ENCODE data around the gene RAB8B. TPM values are rescaled to one million over a fixed set of nuclear protein-coding genes. Genes with fewer than 3 reads are reported as not detected.

Gene RAB8B
- total and polyA plus RNA-seq, 10 of the 15 experiments (the other 5 are each of a cell fraction or from before 2014, with no cell fraction given), result 17.8 to 104 (median 65.1) TPM

DNA sequence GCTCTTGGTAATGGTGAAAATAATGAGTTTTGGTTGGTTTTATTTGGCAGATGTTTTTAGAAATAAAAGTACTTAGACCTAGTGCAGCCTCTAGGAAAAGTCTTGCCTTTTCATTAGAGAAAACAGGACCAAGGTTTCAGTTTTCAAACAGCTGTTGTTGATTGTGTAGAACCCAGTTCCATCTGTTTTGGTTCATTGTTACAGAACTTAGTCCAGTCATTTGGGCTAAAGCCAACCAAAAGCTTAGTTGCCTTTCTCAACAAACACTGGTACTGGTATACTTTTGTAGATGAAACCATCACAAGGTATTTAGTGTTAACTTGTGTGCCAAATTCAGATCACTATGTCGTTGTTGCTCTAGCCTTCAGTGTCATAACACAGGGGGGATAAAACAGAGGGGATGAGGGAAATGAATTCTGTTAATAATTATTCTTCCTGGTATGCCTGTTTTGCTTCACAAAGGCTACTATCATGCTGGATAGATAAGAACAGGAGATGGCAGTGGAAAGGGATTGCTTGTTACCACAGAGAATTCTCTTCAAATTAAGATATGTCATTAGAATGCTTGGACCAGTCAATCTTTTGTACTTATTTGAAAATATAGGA lies 75.4 kb downstream of the RAB8B start:
- ChIA-PET POLR2A (no interaction called here), CTCF (interaction anchor here (0.6 to 1.9 kb wide), 3 partner anchors 17 to 137 kb away, joined by 3 to 8 read pairs (median 6); no protein-coding TSS in a partner anchor), RAD21 (ENCODE audit: unreplicated experiment) (interaction anchor here (1.0 to 1.7 kb wide), 6 partner anchors 13 to 170 kb away, joined by 3 to 6 read pairs (median 4); partner anchors contain the start of gene APH1B), SMC1A (ENCODE audit: uncharacterized antibody, unreplicated experiment) (interaction anchor here (0.7 to 1.8 kb wide), 10 partner anchors 11 to 161 kb away, joined by 3 to 6 read pairs (median 3); no protein-coding TSS in a partner anchor)
- no peaks in the 10 kb centered on the region for H4K20me1 ChIP-seq (ENCODE audit: control insufficient read depth, insufficient read depth)
- no peak for TF ChIP-seq SMC3 (IDR thresholded peaks at IDR 0.05; ENCODE audit: borderline replicate concordance, low read length)
- TF ChIP-seq EP300 (IDR thresholded peaks at IDR 0.05; ENCODE audit: borderline replicate concordance in 1 of 2, control insufficient read depth in 1 of 2, low read depth in 2 of 2, low read length in 2 of 2), result no peak
- no peak for TF ChIP-seq RAD51 (IDR thresholded peaks at IDR 0.05)
- no peak for TF ChIP-seq POU2F2 (IDR thresholded peaks at IDR 0.05; ENCODE audit: borderline replicate concordance, low read depth, low read length)
- TF ChIP-seq, protein P1, sequence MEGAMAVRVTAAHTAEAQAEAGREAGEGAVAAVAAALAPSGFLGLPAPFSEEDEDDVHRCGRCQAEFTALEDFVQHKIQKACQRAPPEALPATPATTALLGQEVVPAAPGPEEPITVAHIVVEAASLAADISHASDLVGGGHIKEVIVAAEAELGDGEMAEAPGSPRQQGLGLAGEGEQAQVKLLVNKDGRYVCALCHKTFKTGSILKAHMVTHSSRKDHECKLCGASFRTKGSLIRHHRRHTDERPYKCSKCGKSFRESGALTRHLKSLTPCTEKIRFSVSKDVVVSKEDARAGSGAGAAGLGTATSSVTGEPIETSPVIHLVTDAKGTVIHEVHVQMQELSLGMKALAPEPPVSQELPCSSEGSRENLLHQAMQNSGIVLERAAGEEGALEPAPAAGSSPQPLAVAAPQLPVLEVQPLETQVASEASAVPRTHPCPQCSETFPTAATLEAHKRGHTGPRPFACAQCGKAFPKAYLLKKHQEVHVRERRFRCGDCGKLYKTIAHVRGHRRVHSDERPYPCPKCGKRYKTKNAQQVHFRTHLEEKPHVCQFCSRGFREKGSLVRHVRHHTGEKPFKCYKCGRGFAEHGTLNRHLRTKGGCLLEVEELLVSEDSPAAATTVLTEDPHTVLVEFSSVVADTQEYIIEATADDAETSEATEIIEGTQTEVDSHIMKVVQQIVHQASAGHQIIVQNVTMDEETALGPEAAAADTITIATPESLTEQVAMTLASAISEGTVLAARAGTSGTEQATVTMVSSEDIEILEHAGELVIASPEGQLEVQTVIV (IDR thresholded peaks at IDR 0.05; ENCODE audit: borderline replicate concordance, partially characterized antibody), result no peak
- no peak for TF ChIP-seq MTA3 (IDR thresholded peaks at IDR 0.05; ENCODE audit: borderline replicate concordance, low read length)
- no peak for TF ChIP-seq CREB1 (IDR thresholded peaks at IDR 0.05; ENCODE audit: low read depth)
- no peak for TF ChIP-seq BMI1 (IDR thresholded peaks at IDR 0.05; ENCODE audit: borderline replicate concordance)
- TF ChIP-seq SKIL (IDR thresholded peaks at IDR 0.05; ENCODE audit: low read depth, poor library complexity, severe bottlenecking), result no peak
- TF ChIP-seq SUPT20H (IDR thresholded peaks at IDR 0.05; ENCODE audit: borderline replicate concordance, control insufficient read depth, low read depth, low read length), result no peak
- TF ChIP-seq, protein P2, sequence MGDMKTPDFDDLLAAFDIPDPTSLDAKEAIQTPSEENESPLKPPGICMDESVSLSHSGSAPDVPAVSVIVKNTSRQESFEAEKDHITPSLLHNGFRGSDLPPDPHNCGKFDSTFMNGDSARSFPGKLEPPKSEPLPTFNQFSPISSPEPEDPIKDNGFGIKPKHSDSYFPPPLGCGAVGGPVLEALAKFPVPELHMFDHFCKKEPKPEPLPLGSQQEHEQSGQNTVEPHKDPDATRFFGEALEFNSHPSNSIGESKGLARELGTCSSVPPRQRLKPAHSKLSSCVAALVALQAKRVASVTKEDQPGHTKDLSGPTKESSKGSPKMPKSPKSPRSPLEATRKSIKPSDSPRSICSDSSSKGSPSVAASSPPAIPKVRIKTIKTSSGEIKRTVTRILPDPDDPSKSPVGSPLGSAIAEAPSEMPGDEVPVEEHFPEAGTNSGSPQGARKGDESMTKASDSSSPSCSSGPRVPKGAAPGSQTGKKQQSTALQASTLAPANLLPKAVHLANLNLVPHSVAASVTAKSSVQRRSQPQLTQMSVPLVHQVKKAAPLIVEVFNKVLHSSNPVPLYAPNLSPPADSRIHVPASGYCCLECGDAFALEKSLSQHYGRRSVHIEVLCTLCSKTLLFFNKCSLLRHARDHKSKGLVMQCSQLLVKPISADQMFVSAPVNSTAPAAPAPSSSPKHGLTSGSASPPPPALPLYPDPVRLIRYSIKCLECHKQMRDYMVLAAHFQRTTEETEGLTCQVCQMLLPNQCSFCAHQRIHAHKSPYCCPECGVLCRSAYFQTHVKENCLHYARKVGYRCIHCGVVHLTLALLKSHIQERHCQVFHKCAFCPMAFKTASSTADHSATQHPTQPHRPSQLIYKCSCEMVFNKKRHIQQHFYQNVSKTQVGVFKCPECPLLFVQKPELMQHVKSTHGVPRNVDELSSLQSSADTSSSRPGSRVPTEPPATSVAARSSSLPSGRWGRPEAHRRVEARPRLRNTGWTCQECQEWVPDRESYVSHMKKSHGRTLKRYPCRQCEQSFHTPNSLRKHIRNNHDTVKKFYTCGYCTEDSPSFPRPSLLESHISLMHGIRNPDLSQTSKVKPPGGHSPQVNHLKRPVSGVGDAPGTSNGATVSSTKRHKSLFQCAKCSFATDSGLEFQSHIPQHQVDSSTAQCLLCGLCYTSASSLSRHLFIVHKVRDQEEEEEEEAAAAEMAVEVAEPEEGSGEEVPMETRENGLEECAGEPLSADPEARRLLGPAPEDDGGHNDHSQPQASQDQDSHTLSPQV (IDR thresholded peaks at IDR 0.05), result no peak
- no peak for ATAC-seq
- intact Hi-C loops (cut with micrococcal nuclease; ENCODE audit: unreplicated experiment) (no loop called here), in situ Hi-C loops (cut with MboI) (no loop called here)
- DNase-seq (ENCODE audit: low read depth, low spot score), result no peak
- no peaks in the 10 kb centered on the region for H3K9me3 ChIP-seq (replicated peaks; ENCODE audit: control insufficient read depth, insufficient read depth, low read length)
- no peaks in the 10 kb centered on the region for H3K4me1 ChIP-seq (ENCODE audit: control insufficient read depth, insufficient read depth, low read length)
- H3K27ac ChIP-seq (ENCODE audit: control insufficient read depth, insufficient read depth), result no peak overlapping the region
- no peaks in the 10 kb centered on the region for H3K27me3 ChIP-seq (replicated peaks in 1 of 2; ENCODE audit: control insufficient read depth in 2 of 2, insufficient read depth in 2 of 2, low read length in 1 of 2)
- 100% methylated on average over 1 of the region's 1 CpG for WGBS (ENCODE audit: insufficient coverage, insufficient replicate concordance, low lambda C conversion rate, missing lambda C conversion rate)
- no peak overlapping the region for H3K4me3 ChIP-seq
- no peak for FAIRE-seq
- peaks cover 3 to 10% of the 10 kb centered on the region in 2 experiments; a peak in 2 of 4 replicates for H3K36me3 ChIP-seq (ENCODE audit: control insufficient read depth in 2 of 2, insufficient read depth in 2 of 2, low read length in 1 of 2)
- H3K79me2 ChIP-seq (ENCODE audit: control insufficient read depth, insufficient read depth, low read length), result no peaks in the 10 kb centered on the region
- H3K4me2 ChIP-seq (ENCODE audit: control insufficient read depth, insufficient read depth), result no peak overlapping the region
- no TSS peak for BruUV-seq (replicated peaks)
- no peak overlapping the region for H2AFZ ChIP-seq (ENCODE audit: control insufficient read depth, low read depth, low read length)
- no peak overlapping the region for H3K9ac ChIP-seq (ENCODE audit: control insufficient read depth, insufficient read depth, low read length)

All from GM12878 (cell line).